HFF-Myc (cell line): Measurements from ENCODE around the gene URAD.

Experiments
- DNase-seq: peaks from one replicate; pipeline ENCODE4 v3.0.0-alpha.2; 2011; ENCODE audit warnings: low read depth; ENCODE audit errors: extremely low read depth
- H3K4me3 ChIP-seq: replicated peaks from 2 replicates; pipeline ENCODE4 v1.5.1; 2011; ENCODE audit warnings: low read depth, mild to moderate bottlenecking, control low read depth, low read length
- CTCF ChIP-seq: IDR thresholded peaks from 2 replicates; pipeline ENCODE4 v1.5.1; 2012; ENCODE audit warnings: mild to moderate bottlenecking, low read depth, low read length, control low read depth; ENCODE audit errors: missing control alignments

Gene URAD

GRCh38 chr13:27980280-27980998 is 8.1 kb downstream of the URAD start:
- no peak for TF ChIP-seq CTCF
- no peak for DNase-seq
- no peak overlapping the region for H3K4me3 ChIP-seq

GRCh38 chr13:27979765-27980279 is 8.7 kb downstream of the URAD start:
- no peak overlapping the region for H3K4me3 ChIP-seq
- no peak for TF ChIP-seq CTCF
- DNase-seq, result no peak

- no peak for TF ChIP-seq CTCF
- no peak overlapping the region for H3K4me3 ChIP-seq
- no peak for DNase-seq
Measured at GRCh38 chr13:27979001-27979643, 9.4 kb downstream of the URAD start.

GRCh38 chr13:27978301-27978968 is 10.1 kb downstream of the URAD start:
- no peak overlapping the region for H3K4me3 ChIP-seq
- no peak for TF ChIP-seq CTCF
- no peak for DNase-seq

- no peak for DNase-seq
Measured at GRCh38 chr13:27977476-27978300, 10.8 kb downstream of the URAD start.

More at GRCh38 chr13:27977476-27978300, 10.8 kb downstream of the URAD start:
- H3K4me3 ChIP-seq, result no peak overlapping the region
- TF ChIP-seq CTCF, result no peak
